ENCODE measurements around the gene PDGFRA. TPM values are rescaled to one million over a fixed set of nuclear protein-coding genes. Genes with fewer than 3 reads are reported as not detected.

The PDGFRA gene
- total RNA-seq, 2 donors from 2014 or later = 30.8 to 45.2 TPM

Other genes starting within 250 kb of the PDGFRA start
- gene CHIC2, start 164.7 kb upstream of the PDGFRA start, total RNA-seq = 10 to 100 TPM; 19.2 to 21.2 TPM
- not detected for gene GSX2, start 129.1 kb upstream of the PDGFRA start, total RNA-seq

All from left colon (tissue), 2 donors.